ENCODE data around the gene TEX36.

DNA sequence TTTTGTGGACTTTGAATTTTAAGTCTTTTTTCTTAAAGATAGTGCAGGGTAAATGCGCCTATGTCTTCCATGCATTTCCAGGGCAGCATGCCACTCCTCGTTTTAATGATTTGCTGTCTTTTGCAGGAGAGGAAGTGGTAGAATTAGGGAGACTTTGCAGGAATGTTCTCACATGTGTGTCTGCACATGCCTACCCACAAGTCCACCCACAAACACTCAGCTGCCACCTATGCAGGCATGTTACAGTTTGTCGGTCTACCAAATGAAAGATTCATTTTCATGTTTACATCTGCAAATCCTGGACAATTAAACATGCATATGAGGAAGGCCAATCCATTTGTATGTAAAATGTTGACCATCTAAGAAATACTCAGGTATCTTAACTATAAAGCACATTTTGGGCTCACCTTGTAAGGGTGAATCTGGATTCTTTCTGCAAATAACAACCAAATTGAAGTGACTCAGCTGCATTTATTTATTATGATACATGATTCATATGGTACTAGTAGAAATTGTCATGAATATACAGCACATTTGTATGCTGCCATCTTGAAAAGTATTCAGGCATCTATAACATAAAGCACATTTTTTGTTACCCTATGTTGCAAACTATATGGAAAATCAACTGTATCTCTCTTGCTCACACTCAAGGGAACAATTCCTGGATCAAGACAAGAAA, 4.7 kb upstream of the TEX36 start:
- no peak for TF ChIP-seq CTCF (conservative IDR thresholded peaks at IDR 0.05 in 1 of 2, IDR thresholded peaks at IDR 0.05 in 1 of 2; ENCODE audit: low read depth in 1 of 2, low read length in 2 of 2)
- TF ChIP-seq EZH2 (IDR thresholded peaks at IDR 0.05; ENCODE audit: low read length, missing control alignments) = no peak
